HG03280 (cell line): ENCODE measurements around the gene NCAPG2.

ENCODE experiments used
- ATAC-seq: cut with Tn5 transposase; IDR thresholded peaks from one replicate; pipeline ENCODE4 v1.9.1; 2021; ENCODE audit warnings: mild to moderate bottlenecking, moderate library complexity; ENCODE audit not compliant: unreplicated experiment

Gene NCAPG2

DNA sequence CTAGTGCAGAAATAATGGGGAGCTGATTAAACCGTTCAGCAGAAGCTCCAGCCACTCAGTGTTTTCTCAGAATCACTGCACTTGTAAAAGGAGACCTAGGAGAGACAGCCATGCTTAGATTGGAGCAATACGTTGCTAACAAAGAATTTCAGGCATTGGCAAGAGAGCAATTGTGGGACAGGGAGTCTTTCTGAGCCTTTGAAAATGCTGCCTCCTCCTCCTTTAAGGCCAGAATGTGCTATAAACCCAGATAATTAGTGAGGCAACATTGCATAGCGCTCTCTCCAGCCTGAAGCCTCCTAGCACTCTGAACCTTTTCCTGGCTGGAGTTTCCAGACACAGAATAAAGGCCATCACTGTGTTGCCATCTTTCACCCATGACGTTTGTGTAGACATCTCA is 98.5 kb downstream of the NCAPG2 start:
- no peak for ATAC-seq

DNA sequence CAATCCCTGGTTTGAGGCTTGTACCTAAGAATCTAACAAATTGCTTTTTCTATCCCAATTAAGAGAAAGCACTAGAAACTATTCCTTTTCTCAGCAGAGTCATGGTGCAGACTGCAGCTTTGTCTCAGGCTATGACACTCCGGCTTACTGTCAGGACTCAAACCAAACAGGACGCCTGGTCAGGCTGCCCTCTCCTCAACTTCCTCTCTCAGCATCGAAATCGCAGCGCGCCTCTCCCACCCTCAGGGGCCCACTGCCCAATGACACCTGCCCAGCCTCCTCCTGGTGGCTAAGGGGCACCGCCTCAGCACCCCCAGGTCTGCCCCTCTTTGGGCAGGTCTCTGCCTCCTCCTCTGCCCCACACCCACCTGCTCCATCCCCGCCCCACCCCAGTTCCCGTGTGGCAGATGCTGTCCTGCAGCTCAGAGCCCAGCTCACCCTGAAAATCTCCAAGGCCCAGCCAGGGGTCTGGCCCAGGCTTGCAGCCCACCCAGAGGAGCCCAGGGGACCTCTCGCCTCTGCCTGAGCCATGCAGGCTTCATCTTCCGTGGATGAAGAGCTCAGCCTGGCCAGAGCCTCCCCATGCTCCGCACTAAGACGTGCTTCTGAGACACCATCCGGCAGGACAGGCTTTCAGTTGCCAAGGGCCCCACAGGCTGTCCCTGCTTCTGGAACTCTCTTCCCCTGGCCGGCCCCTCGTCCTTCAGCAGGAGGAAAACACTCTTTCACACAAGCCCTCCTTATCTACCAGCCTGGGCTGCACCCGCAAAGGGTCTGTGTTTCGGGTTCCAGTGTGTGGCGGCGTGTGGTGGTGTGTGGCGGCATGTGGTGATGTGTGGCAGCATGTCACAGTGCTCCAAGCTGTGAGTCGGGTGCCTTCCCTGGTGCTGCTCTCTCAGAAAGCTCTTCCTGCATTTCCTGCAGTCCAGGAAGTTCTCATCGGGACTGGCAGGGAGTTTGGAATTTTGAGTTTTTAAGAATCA is 100.5 kb downstream of the NCAPG2 start:
- no peak for ATAC-seq

- ATAC-seq = no peak
These were observed 101.5 kb downstream of the NCAPG2 start for GRCh38 chr7:158602905-158603772.

GRCh38 chr7:158602041-158602440 is 102.6 kb downstream of the NCAPG2 start:
- ATAC-seq = no peak

GRCh38 chr7:158601090-158601489 is 103.5 kb downstream of the NCAPG2 start:
- ATAC-seq = no peak

- no peak for ATAC-seq
These were observed 107.9 kb downstream of the NCAPG2 start for GRCh38 chr7:158596745-158597144.

DNA sequence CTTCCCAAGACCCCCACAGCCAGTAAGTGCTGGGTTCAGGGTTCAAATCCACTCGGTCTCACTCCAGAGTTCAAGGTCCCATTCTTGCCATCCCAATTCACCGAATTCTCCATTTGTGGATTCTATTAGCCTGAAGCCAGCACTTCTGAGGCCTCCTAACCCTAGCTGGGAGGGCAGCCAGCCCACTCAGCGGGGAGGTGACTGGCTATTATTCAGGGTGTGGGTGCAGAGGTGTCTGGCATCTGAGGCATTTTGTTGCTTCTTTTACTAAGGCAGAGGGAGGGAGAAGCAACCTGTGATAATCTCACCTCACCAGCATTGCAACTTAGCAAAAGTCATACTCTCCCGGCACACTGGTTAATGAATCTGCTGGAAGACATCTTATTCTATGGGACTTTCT is 108.3 kb downstream of the NCAPG2 start:
- no peak for ATAC-seq

- ATAC-seq = no peak
These were observed 109.5 kb downstream of the NCAPG2 start for GRCh38 chr7:158595068-158595467.

GRCh38 chr7:158592541-158592940 is 112.1 kb downstream of the NCAPG2 start:
- ATAC-seq = no peak

DNA sequence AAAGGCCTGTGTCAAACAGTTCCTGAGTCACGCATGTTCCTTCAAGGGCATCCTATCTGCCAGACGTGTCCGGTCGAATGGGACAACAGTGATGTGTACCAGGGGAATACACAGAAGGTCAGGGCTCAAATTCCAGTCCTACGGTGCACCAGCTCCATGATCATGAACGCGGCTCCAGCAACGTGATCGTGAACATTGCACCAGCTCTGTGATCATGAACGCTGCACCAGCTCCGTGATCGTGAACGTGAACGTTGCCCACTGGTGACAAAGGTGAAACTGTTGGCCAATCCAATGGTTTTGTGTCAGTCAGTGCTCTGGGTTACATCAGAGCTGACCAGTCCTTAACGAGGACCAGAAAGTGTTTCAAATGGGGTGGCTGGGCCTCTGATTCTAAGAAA is 112.7 kb downstream of the NCAPG2 start:
- no peak for ATAC-seq

DNA sequence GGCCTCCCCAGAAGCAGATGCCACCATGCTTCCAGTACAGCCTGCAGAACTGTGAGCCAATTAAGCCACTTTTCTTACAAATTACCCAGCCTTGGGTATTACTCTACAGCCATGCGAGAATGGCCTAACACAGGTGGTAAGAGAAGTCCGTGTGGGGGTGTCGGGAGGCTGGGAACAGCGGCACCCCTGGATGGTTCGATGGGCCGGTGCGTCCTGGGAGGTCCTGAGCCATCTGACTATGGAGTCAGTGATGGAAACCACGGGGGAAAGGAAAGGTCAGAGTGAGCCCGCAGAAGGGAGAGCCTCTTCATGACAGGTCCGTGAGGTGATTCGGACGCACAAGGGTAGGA is 114.4 kb downstream of the NCAPG2 start:
- ATAC-seq = no peak

GRCh38 chr7:158589653-158590052 is 115.0 kb downstream of the NCAPG2 start:
- ATAC-seq = no peak

DNA sequence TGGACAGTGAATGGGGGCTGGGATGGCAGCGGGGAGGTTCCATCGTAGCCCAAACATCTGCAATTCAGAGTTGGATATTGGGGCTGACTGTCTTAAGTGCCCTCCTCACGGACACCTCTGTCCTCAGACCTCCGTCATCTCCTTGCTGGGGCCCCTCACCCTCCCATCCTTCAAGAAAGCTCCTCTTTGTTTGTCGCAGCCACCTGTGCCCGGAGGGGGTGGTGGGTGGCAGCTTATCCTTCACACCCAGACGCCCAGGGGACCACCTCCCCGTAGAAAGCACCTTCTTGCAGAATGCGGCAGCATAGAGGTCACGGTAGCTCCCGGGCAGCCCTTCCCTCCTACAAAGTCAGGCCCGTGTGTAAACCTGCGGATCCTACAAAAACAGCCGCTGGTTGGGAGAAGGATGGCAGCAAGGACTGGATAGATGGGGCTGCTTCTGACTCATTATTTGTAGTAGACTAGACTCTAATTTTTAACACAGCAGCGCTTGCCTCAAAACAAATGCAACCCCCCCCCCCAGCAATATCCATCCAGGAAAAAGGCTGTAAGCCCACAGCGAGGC is 115.6 kb downstream of the NCAPG2 start:
- no peak for ATAC-seq

GRCh38 chr7:158588085-158588877 is 116.3 kb downstream of the NCAPG2 start:
- no peak for ATAC-seq

GRCh38 chr7:158587162-158588084 is 117.2 kb downstream of the NCAPG2 start, which contains the start of gene PTPRN2:
Gene PTPRN2, minus strand, starts transcription at chr7:158587823.
- ATAC-seq = no peak

GRCh38 chr7:158586499-158587161 is 118.0 kb downstream of the NCAPG2 start:
- no peak for ATAC-seq

DNA sequence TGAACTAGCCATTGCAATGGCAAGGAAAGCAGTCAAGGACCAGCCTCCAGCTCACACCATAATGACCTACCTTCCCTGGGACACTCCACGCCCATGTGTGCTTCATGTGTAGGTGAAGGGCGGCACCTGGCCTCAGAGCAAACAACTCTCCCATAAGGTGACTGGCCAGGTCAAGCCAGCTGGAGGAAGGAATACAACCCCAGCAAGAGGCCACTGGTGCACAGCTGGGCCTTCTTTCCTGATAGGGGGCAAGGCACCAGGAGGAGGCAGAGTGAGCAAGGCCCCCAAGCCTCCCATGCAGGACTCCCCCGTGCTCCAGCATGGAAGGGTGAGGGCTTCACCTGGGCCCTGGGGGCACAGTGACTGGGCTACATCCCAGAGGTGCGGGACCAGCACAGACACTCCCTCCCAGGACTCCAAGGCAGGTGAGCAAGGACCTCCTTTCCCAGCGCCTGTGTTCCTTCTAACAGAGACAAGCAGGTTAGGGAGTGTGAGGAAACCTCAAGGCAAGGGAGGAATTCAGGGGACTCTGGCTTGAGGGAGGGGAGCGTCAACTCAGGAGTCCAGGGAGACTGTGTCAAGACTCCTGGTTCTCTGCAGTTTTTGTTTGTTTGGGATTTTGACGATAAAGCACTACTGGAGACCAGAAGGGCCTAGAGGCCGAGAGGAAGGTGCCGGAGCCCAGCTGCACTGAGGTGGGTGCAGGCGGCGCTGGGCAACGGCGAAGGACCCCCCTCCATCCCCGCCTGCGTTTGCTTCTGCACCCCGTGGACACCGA is 118.7 kb downstream of the NCAPG2 start:
- no peak for ATAC-seq

GRCh38 chr7:158584407-158584806 is 120.2 kb downstream of the NCAPG2 start:
- no peak for ATAC-seq
